ENCODE results near the gene APOBEC4. TPM values are rescaled to one million over a fixed set of nuclear protein-coding genes. Genes with fewer than 3 reads are reported as not detected.
A peak's percentile ranks its signal among the peaks of the same experiment; 100 is the strongest.

The APOBEC4 gene
- total and polyA plus RNA-seq, 12 donors, result not detected

DNA sequence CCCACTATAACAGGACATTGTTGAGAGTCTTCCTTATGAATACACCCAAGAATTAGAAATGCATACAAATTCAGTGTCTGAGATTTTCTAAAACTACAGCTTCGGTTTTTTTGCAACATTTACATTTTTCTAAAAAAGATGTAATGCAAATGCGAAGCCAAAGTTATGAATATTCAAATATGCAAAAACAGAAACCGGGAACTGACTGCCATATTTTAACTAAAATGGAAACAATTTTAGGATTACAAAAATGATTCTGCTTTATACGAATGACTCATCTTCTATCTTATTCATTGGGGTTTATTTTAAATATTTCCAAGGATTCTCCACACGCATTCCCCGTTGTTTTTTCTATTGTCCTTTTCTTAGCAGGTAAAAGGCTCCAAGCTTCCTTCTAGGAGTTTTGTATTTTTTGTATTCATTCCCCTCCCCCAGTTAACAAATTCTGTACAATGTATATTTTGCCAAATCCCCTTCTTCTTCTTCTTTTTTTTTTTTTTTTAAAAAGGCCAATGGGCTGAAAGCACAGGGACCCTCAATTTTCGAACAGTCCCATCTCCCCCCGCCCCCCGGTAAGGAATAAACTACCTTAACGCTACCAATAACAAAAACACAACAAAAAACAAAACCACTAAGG lies 18.6 kb downstream of the APOBEC4 start:
- DNase-seq, result no peak
- H3K4me3 ChIP-seq, result peak overlapping the region; percentile 65 to 91 (median 82)
- H3K4me1 ChIP-seq (replicated peaks in 1 of 2), result peaks cover 24 to 44% of the 10 kb centered on the region in 2 donors
- TF ChIP-seq, protein P1, sequence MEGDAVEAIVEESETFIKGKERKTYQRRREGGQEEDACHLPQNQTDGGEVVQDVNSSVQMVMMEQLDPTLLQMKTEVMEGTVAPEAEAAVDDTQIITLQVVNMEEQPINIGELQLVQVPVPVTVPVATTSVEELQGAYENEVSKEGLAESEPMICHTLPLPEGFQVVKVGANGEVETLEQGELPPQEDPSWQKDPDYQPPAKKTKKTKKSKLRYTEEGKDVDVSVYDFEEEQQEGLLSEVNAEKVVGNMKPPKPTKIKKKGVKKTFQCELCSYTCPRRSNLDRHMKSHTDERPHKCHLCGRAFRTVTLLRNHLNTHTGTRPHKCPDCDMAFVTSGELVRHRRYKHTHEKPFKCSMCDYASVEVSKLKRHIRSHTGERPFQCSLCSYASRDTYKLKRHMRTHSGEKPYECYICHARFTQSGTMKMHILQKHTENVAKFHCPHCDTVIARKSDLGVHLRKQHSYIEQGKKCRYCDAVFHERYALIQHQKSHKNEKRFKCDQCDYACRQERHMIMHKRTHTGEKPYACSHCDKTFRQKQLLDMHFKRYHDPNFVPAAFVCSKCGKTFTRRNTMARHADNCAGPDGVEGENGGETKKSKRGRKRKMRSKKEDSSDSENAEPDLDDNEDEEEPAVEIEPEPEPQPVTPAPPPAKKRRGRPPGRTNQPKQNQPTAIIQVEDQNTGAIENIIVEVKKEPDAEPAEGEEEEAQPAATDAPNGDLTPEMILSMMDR (IDR thresholded peaks at IDR 0.05), result no peak
- no peak for TF ChIP-seq POLR2A (IDR thresholded peaks at IDR 0.05)
- H3K9me3 ChIP-seq (replicated peaks in 1 of 3), result peaks cover 0 to 4% (median 0%) of the 10 kb centered on the region in 3 donors
- intact Hi-C loops (cut with DNase I), result no loop called here
- 1 to 2% (median 2%) methylated on average over 10 of the region's 10 CpGs for WGBS, 4 donors
- H3K36me3 ChIP-seq (replicated peaks in 1 of 2), result peaks cover 0 to 13% of the 10 kb centered on the region in 2 donors
- peak overlapping the region; percentile 87 to 97 (median 91) for H3K27ac ChIP-seq
- no peaks in the 10 kb centered on the region for H3K27me3 ChIP-seq

DNA sequence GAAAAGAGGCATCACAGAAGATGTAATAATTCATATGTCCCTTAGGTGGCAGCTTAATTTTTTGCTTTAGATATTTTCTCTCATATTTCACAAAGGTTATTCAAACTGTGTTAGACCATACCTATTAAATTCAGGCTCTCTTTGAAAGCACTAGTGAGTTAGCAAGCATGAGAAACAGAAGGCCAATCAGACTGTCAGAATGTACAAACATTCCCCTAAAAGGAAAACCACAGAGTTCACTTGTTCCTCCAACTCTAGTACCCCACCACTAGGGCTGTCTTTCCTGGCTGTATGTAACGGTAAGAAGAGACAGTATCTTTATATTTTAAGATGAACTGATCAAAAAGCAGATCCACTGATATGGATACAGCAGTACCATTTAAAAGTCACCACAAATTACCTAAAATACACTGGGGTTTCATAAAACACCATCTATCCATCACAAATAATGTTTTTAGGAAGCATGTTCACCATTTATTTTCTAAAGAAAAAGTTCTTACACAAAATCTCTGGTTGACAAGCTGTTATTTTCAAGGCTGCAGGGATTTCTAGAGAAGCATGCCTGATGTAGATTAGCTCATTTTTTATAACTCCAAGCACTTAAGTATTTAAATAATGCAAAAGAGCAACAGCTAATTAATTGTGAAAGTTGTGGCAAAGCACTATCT lies 19.3 kb downstream of the APOBEC4 start:
- DNase-seq, result no peak
- WGBS, 4 donors, result 0 to 3% (median 0%) methylated on average over 1 of the region's 1 CpG
- peak overlapping the region in 2 of 4 donors; percentile 10 to 91 for H3K4me3 ChIP-seq
- peak in 1 of 2 donors; percentile 20 for TF ChIP-seq POLR2A (IDR thresholded peaks at IDR 0.05)
- TF ChIP-seq, protein P1 (IDR thresholded peaks at IDR 0.05), result peak; percentile 25 to 64 (median 46)
- H3K9me3 ChIP-seq (replicated peaks in 1 of 3), result peaks cover 0 to 4% (median 0%) of the 10 kb centered on the region in 3 donors
- intact Hi-C loops (cut with DNase I), result no loop called here
- peak overlapping the region in 4 of 5 donors; percentile 29 to 93 (median 68) for H3K27ac ChIP-seq
- H3K36me3 ChIP-seq (replicated peaks in 1 of 2), result peaks cover 0 to 21% of the 10 kb centered on the region in 2 donors
- peaks cover 24 to 51% of the 10 kb centered on the region in 2 donors for H3K4me1 ChIP-seq (replicated peaks in 1 of 2)
- H3K27me3 ChIP-seq, result no peaks in the 10 kb centered on the region

DNA sequence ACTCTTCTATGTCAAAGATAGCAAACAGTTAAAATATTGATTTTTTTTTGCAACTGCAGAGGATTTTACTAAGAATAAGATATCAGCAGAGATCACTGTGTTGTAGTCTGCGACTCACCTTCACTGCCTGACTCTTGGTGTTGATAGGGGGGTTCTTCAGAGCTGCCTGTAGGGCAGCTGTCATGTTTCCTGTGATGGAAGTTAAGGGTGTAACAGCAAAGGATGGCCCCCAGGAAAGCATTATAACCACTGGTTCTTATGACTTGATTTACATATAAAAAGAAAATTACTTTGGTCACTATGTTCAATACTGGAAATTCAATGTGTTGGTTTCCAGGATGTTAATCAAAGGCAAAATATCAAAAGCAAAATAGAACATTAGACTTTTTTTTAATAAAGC lies 20.2 kb downstream of the APOBEC4 start:
- peaks cover 0 to 28% of the 10 kb centered on the region in 2 donors for H3K36me3 ChIP-seq (replicated peaks in 1 of 2)
- peaks cover 24 to 56% of the 10 kb centered on the region in 2 donors for H3K4me1 ChIP-seq (replicated peaks in 1 of 2)
- no peaks in the 10 kb centered on the region for H3K27me3 ChIP-seq
- WGBS, 4 donors, result 54 to 68% (median 65%) methylated on average over 1 of the region's 1 CpG
- peaks cover 0 to 4% (median 0%) of the 10 kb centered on the region in 3 donors for H3K9me3 ChIP-seq (replicated peaks in 1 of 3)
- intact Hi-C loops (cut with DNase I), result no loop called here
- peak overlapping the region in 1 of 4 donors; percentile 91 for H3K4me3 ChIP-seq
- DNase-seq, result no peak
- H3K27ac ChIP-seq, result peak overlapping the region in 2 of 5 donors; percentile 49 to 93
- no peak for TF ChIP-seq POLR2A (IDR thresholded peaks at IDR 0.05)
- TF ChIP-seq, protein P1 (IDR thresholded peaks at IDR 0.05), result no peak

DNA sequence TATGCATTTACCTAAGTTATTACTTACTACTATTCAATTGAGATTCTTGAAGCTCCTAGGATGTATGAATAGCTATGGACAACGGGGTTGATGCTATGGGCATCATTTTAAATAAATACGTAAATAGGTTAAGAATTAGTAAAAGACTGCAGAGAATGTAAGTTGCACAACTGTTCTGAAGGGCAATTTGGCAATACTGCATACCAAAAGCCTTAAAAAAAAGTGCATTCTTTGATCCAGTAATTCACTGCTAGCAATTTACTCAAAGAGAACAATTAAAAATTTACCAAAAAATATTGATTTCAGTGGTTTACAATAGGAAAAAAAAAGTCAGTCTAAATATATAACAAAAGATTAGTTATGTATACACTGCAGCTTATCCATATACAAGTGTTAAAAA lies 21.0 kb downstream of the APOBEC4 start:
- Histone ChIP-seq H3K4me1 (replicated peaks in 1 of 2) (peaks cover 27 to 62% of the 10 kb centered on the region in 2 donors), H3K9me3 (replicated peaks in 1 of 3) (peaks cover 0 to 4% (median 0%) of the 10 kb centered on the region in 3 donors), H3K4me3 (peak overlapping the region in 1 of 4 donors; percentile 91), H3K27me3 (no peaks in the 10 kb centered on the region), H3K27ac (peak overlapping the region in 1 of 5 donors; percentile 29), H3K36me3 (replicated peaks in 1 of 2) (peaks cover 0 to 28% of the 10 kb centered on the region in 2 donors)
- 33 to 56% (median 44%) methylated on average over 2 of the region's 2 CpGs for WGBS, 4 donors
- TF ChIP-seq, protein P1 (IDR thresholded peaks at IDR 0.05), result no peak
- DNase-seq, result no peak
- intact Hi-C loops (cut with DNase I), result no loop called here
